MCF 10A (cell line): Measurements from ENCODE around the gene SLC39A9. TPM values are rescaled to one million over a fixed set of nuclear protein-coding genes. Genes with fewer than 3 reads are reported as not detected.

ENCODE experiments used
- BruUV-seq: library from RNA; stranded (reverse); fragments of 400-500 nt; replicated peaks from 2 replicates; lab custom pipeline; 2021; lab: Mats Ljungman, UMichigan
- CTCF ChIA-PET: fragments of 300-600 bp; sonication (Branson Sonifier 250); formaldehyde crosslinking; extraction: SDS; loops from one replicate; lab custom pipeline; 2021; ENCODE audit warnings: antibody characterized with exemption, inconsistent platforms; lab: Yijun Ruan, JAX
- POLR2A ChIA-PET: fragments of 300-600, 350-650 bp; sonication (Branson Sonifier 250); formaldehyde crosslinking; extraction: SDS; loops from one replicate; lab custom pipeline; 2020; ENCODE audit warnings: antibody characterized with exemption, inconsistent platforms; lab: Yijun Ruan, JAX
- DNase-seq: peaks from one replicate; pipeline ENCODE4 v3.0.0-alpha.2; 2018; ENCODE audit not compliant: unreplicated experiment
- H3K27ac Mint-ChIP-seq: one replicate; pipeline ENCODE4 v1.8.0; 2022; ENCODE audit warnings: mild to moderate bottlenecking, low read depth, mixed read lengths; ENCODE audit not compliant: unreplicated experiment
- H3K27me3 Mint-ChIP-seq: one replicate; pipeline ENCODE4 v1.8.0; 2022; ENCODE audit warnings: mixed read lengths; ENCODE audit not compliant: insufficient read depth, unreplicated experiment
- H3K36me3 Mint-ChIP-seq: one replicate; pipeline ENCODE4 v1.8.0; 2022; ENCODE audit warnings: mild to moderate bottlenecking, moderate library complexity, mixed read lengths; ENCODE audit not compliant: insufficient read depth, unreplicated experiment
- H3K4me1 Mint-ChIP-seq: one replicate; pipeline ENCODE4 v1.8.0; 2022; ENCODE audit warnings: mixed read lengths; ENCODE audit not compliant: insufficient read depth, unreplicated experiment
- H3K4me3 Mint-ChIP-seq: one replicate; pipeline ENCODE4 v1.8.0; 2022; ENCODE audit warnings: mild to moderate bottlenecking, moderate library complexity, mixed read lengths; ENCODE audit not compliant: unreplicated experiment
- H3K9me3 Mint-ChIP-seq: one replicate; pipeline ENCODE4 v1.8.0; 2022; ENCODE audit warnings: mixed read lengths; ENCODE audit not compliant: unreplicated experiment
- CTCF ChIP-seq: fragments of 200-600 bp; IDR thresholded peaks from one replicate; pipeline ENCODE4 v1.8.0; 2022; ENCODE audit warnings: antibody characterized with exemption, mild to moderate bottlenecking; ENCODE audit not compliant: unreplicated experiment
- intact Hi-C: fragments of 100-400 bp; cut with micrococcal nuclease; formaldehyde crosslinking; loops from 2 replicates; pipeline ENCODE4 v1.14.1; 2022
- total RNA-seq: library from RNA; stranded (reverse); gene quantifications from 2 replicates; pipeline ENCODE4 v1.2.3, GENCODE V29; 2022

Gene SLC39A9
- total RNA-seq, 1 experiment from 2014 or later = 69.7 TPM

- intact Hi-C loops = no loop called here
These were observed 24.3 kb upstream of the SLC39A9 start for GRCh38 chr14:69374235-69374634.

GRCh38 chr14:69375182-69375581 is 23.3 kb upstream of the SLC39A9 start:
- no peak overlapping the region for H3K27ac Mint-ChIP-seq
- no TSS peak for BruUV-seq
- peaks cover 14% of the 10 kb centered on the region for H3K9me3 Mint-ChIP-seq
- no peaks in the 10 kb centered on the region for H3K4me1 Mint-ChIP-seq
- H3K36me3 Mint-ChIP-seq = peaks cover 49% of the 10 kb centered on the region
- TF ChIP-seq CTCF = no peak
- ChIA-PET CTCF (no interaction called here), POLR2A (no interaction called here)
- intact Hi-C loops = no loop called here
- no peaks in the 10 kb centered on the region for H3K27me3 Mint-ChIP-seq
- DNase-seq = no peak
- no peak overlapping the region for H3K4me3 Mint-ChIP-seq

More at GRCh38 chr14:69374235-69374634, 24.3 kb upstream of the SLC39A9 start:
- BruUV-seq = no TSS peak
- no peak overlapping the region for H3K27ac Mint-ChIP-seq
- POLR2A ChIA-PET = interaction anchor here (0.7 to 1.6 kb wide), 2 partner anchors 9 to 13 kb away, joined by 3 to 5 read pairs; no protein-coding TSS in a partner anchor
- no peaks in the 10 kb centered on the region for H3K4me1 Mint-ChIP-seq
- peaks cover 14% of the 10 kb centered on the region for H3K9me3 Mint-ChIP-seq
- no peak for DNase-seq
- no peak overlapping the region for H3K4me3 Mint-ChIP-seq
- H3K27me3 Mint-ChIP-seq = no peaks in the 10 kb centered on the region
- TF ChIP-seq CTCF = no peak
- CTCF ChIA-PET = no interaction called here
- peaks cover 39% of the 10 kb centered on the region for H3K36me3 Mint-ChIP-seq

- POLR2A ChIA-PET = interaction anchor here (1.1 to 1.9 kb wide), 2 partner anchors 21 to 23 kb away, joined by 3 to 9 read pairs; partner anchors contain the start of genes ERH and SLC39A9
- TF ChIP-seq CTCF = no peak
- no peak overlapping the region for H3K27ac Mint-ChIP-seq
These were observed 22.8 kb upstream of the SLC39A9 start for GRCh38 chr14:69375722-69376121.

GRCh38 chr14:69376439-69376838 is 22.1 kb upstream of the SLC39A9 start:
- Mint-ChIP-seq H3K4me3 (no peak overlapping the region), H3K27ac (no peak overlapping the region), H3K27me3 (no peaks in the 10 kb centered on the region), H3K4me1 (no peaks in the 10 kb centered on the region), H3K36me3 (peaks cover 61% of the 10 kb centered on the region), H3K9me3 (peaks cover 14% of the 10 kb centered on the region)
- no TSS peak for BruUV-seq
- intact Hi-C loops = no loop called here
- peak; percentile 73 for DNase-seq
- TF ChIP-seq CTCF = no peak
- ChIA-PET CTCF (interaction anchor here (0.6 to 1.2 kb wide), 3 partner anchors 83 to 173 kb away, joined by 4 to 5 read pairs (median 4); no protein-coding TSS in a partner anchor), POLR2A (interaction anchor here (0.6 to 1.9 kb wide), 3 partner anchors 10 to 22 kb away, joined by 3 to 9 read pairs (median 4); partner anchors contain the start of genes ERH and SLC39A9)

More at GRCh38 chr14:69375722-69376121, 22.8 kb upstream of the SLC39A9 start:
- H3K4me1 Mint-ChIP-seq = no peaks in the 10 kb centered on the region
- no peak for DNase-seq
- CTCF ChIA-PET = interaction anchor here (0.6 to 1.2 kb wide), 2 partner anchors 84 to 172 kb away, joined by 4 to 5 read pairs; no protein-coding TSS in a partner anchor
- no peaks in the 10 kb centered on the region for H3K27me3 Mint-ChIP-seq
- BruUV-seq = no TSS peak
- peaks cover 14% of the 10 kb centered on the region for H3K9me3 Mint-ChIP-seq
- no peak overlapping the region for H3K4me3 Mint-ChIP-seq
- peaks cover 54% of the 10 kb centered on the region for H3K36me3 Mint-ChIP-seq
- intact Hi-C loops = no loop called here
